HL-60 (cell line): Measurements from ENCODE around the gene NUDT16.

Experiments used
- CTCF ChIP-seq: IDR thresholded peaks from one replicate; pipeline ENCODE4 v1.5.1; 2011; ENCODE audit warnings: low read length, control low read depth, inconsistent platforms; ENCODE audit not compliant: insufficient read depth
- POLR2AphosphoS5 ChIP-seq: IDR thresholded peaks from 2 replicates; pipeline ENCODE4 v1.6.1; 2012; ENCODE audit warnings: low read depth
- SPI1 ChIP-seq: IDR thresholded peaks from 2 replicates; pipeline ENCODE4 v1.6.1; 2012; ENCODE audit warnings: low read depth, mild to moderate bottlenecking, borderline replicate concordance
- TF ChIP-seq, protein P1 (sequence below): IDR thresholded peaks from 2 replicates; pipeline ENCODE4 v1.6.1; 2012; ENCODE audit warnings: low read depth; ENCODE audit not compliant: insufficient replicate concordance

DNA sequence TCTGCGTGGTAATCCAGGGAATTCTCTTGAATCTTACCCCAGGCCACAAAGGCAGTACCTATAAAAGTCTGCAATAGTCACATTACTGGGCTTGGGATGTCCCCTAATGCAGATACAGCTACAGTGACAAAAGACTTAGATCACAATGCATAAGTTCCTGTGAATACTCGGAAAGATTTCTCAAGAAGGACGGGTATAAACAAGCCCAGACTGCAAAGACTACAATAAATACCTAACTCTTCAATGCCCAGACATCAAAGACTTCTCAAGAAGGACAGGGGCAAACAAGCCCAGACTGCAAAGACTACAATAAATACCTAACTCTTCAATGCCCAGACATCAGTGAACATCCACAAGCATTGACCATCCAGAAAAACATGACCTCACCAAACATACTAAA, 50.9 kb downstream of the NUDT16 start:
- TF ChIP-seq CTCF (no peak), SPI1 (no peak), POLR2AphosphoS5 (no peak)
- TF ChIP-seq, protein P1, sequence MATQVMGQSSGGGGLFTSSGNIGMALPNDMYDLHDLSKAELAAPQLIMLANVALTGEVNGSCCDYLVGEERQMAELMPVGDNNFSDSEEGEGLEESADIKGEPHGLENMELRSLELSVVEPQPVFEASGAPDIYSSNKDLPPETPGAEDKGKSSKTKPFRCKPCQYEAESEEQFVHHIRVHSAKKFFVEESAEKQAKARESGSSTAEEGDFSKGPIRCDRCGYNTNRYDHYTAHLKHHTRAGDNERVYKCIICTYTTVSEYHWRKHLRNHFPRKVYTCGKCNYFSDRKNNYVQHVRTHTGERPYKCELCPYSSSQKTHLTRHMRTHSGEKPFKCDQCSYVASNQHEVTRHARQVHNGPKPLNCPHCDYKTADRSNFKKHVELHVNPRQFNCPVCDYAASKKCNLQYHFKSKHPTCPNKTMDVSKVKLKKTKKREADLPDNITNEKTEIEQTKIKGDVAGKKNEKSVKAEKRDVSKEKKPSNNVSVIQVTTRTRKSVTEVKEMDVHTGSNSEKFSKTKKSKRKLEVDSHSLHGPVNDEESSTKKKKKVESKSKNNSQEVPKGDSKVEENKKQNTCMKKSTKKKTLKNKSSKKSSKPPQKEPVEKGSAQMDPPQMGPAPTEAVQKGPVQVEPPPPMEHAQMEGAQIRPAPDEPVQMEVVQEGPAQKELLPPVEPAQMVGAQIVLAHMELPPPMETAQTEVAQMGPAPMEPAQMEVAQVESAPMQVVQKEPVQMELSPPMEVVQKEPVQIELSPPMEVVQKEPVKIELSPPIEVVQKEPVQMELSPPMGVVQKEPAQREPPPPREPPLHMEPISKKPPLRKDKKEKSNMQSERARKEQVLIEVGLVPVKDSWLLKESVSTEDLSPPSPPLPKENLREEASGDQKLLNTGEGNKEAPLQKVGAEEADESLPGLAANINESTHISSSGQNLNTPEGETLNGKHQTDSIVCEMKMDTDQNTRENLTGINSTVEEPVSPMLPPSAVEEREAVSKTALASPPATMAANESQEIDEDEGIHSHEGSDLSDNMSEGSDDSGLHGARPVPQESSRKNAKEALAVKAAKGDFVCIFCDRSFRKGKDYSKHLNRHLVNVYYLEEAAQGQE = no peak
